Measurements from ENCODE around the gene GSTCD. TPM values are rescaled to one million over a fixed set of nuclear protein-coding genes. Genes with fewer than 3 reads are reported as not detected.

GSTCD gene
- total RNA-seq, 1 donor from 2014 or later = 65.3 TPM

- Mint-ChIP-seq H3K27me3 (ENCODE audit: insufficient read depth, low read depth) (no peaks in the 10 kb centered on the region), H3K36me3 (peaks cover 3% of the 10 kb centered on the region), H3K27ac (no peak overlapping the region), H3K4me1 (peaks cover 2% of the 10 kb centered on the region), H3K4me3 (no peak overlapping the region), H3K9me3 (no peaks in the 10 kb centered on the region)
- TF ChIP-seq, protein P1, sequence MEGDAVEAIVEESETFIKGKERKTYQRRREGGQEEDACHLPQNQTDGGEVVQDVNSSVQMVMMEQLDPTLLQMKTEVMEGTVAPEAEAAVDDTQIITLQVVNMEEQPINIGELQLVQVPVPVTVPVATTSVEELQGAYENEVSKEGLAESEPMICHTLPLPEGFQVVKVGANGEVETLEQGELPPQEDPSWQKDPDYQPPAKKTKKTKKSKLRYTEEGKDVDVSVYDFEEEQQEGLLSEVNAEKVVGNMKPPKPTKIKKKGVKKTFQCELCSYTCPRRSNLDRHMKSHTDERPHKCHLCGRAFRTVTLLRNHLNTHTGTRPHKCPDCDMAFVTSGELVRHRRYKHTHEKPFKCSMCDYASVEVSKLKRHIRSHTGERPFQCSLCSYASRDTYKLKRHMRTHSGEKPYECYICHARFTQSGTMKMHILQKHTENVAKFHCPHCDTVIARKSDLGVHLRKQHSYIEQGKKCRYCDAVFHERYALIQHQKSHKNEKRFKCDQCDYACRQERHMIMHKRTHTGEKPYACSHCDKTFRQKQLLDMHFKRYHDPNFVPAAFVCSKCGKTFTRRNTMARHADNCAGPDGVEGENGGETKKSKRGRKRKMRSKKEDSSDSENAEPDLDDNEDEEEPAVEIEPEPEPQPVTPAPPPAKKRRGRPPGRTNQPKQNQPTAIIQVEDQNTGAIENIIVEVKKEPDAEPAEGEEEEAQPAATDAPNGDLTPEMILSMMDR (IDR thresholded peaks at IDR 0.05) = no peak
- TF ChIP-seq EZH2phosphoT487 (IDR thresholded peaks at IDR 0.05) (no peak), EZH2 (IDR thresholded peaks at IDR 0.05) (no peak)
- no peaks in the 10 kb centered on the region for H3K79me2 ChIP-seq (ENCODE audit: low read depth)
- no peaks in the 10 kb centered on the region for H3F3A ChIP-seq (ENCODE audit: low read depth)
- no peaks in the 10 kb centered on the region for H3K9me3 ChIP-seq (ENCODE audit: low read depth)
- H3K4me3 ChIP-seq = no peak overlapping the region
- no peak overlapping the region for H3K4me2 ChIP-seq
- no peaks in the 10 kb centered on the region for H3K4me1 ChIP-seq
- no peaks in the 10 kb centered on the region for H3K27me3 ChIP-seq
- no peak for DNase-seq (ENCODE audit: low spot score)
- no peaks in the 10 kb centered on the region for H4K20me1 ChIP-seq (ENCODE audit: low read depth)
- no peak overlapping the region for H3K9ac ChIP-seq
- H2AFZ ChIP-seq (replicated peaks) = no peak overlapping the region
- no peaks in the 10 kb centered on the region for H3K36me3 ChIP-seq
- no peak overlapping the region for H3K27ac ChIP-seq
Measured at GRCh38 chr4:105780176-105780575, 71.6 kb downstream of the GSTCD start.

DNA sequence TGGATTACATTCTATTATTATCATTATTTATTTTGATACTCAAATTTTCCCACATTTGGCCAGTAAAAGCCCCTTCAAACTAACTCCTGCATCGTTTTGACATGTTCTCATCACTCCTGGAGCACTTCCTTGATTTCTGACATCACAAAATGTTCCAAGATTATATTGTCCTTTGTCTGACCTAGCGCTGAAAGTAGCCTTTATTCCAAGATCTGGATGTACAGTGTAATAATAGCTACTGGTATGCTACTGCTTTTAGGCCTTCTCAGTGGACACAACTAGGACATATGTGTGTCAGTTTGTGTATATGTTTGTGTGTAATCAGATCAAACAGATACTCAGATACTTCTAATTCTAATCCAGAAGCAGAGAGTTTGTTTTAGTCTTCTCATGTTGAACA lies 76.2 kb downstream of the GSTCD start:
- H3K4me1 Mint-ChIP-seq = peaks cover 2% of the 10 kb centered on the region
- no peak overlapping the region for H3K4me3 ChIP-seq
- H4K20me1 ChIP-seq (ENCODE audit: low read depth) = no peaks in the 10 kb centered on the region
- H2AFZ ChIP-seq (replicated peaks) = no peak overlapping the region
- H3K9ac ChIP-seq = no peak overlapping the region
- H3K4me3 Mint-ChIP-seq = no peak overlapping the region
- no peaks in the 10 kb centered on the region for H3F3A ChIP-seq (ENCODE audit: low read depth)
- no peak overlapping the region for H3K27ac Mint-ChIP-seq
- no peak for DNase-seq (ENCODE audit: low spot score)
- no peaks in the 10 kb centered on the region for H3K79me2 ChIP-seq (ENCODE audit: low read depth)
- no peak overlapping the region for H3K4me2 ChIP-seq
- no peak overlapping the region for H3K27ac ChIP-seq
- H3K36me3 ChIP-seq = no peaks in the 10 kb centered on the region
- no peak for TF ChIP-seq EZH2phosphoT487 (IDR thresholded peaks at IDR 0.05)
- TF ChIP-seq, protein P1 (IDR thresholded peaks at IDR 0.05) = no peak
- TF ChIP-seq EZH2 (IDR thresholded peaks at IDR 0.05) = no peak
- H3K9me3 Mint-ChIP-seq = no peaks in the 10 kb centered on the region
- no peaks in the 10 kb centered on the region for H3K4me1 ChIP-seq
- no peaks in the 10 kb centered on the region for H3K27me3 ChIP-seq
- peaks cover 2% of the 10 kb centered on the region for H3K27me3 Mint-ChIP-seq (ENCODE audit: insufficient read depth, low read depth)
- H3K36me3 Mint-ChIP-seq = no peaks in the 10 kb centered on the region
- no peaks in the 10 kb centered on the region for H3K9me3 ChIP-seq (ENCODE audit: low read depth)

GRCh38 chr4:105785792-105786191 lies 77.2 kb downstream of the GSTCD start:
- no peaks in the 10 kb centered on the region for H3K9me3 Mint-ChIP-seq
- H3F3A ChIP-seq (ENCODE audit: low read depth) = no peaks in the 10 kb centered on the region
- H3K9me3 ChIP-seq (ENCODE audit: low read depth) = no peaks in the 10 kb centered on the region
- H3K4me1 Mint-ChIP-seq = peaks cover 2% of the 10 kb centered on the region
- H3K27me3 ChIP-seq = no peaks in the 10 kb centered on the region
- no peak overlapping the region for H3K4me3 Mint-ChIP-seq
- no peaks in the 10 kb centered on the region for H3K36me3 Mint-ChIP-seq
- H3K79me2 ChIP-seq (ENCODE audit: low read depth) = no peaks in the 10 kb centered on the region
- no peak for DNase-seq (ENCODE audit: low spot score)
- no peaks in the 10 kb centered on the region for H4K20me1 ChIP-seq (ENCODE audit: low read depth)
- no peaks in the 10 kb centered on the region for H3K4me1 ChIP-seq
- H3K27ac ChIP-seq = no peak overlapping the region
- H3K4me2 ChIP-seq = no peak overlapping the region
- no peak overlapping the region for H3K4me3 ChIP-seq
- peaks cover 2% of the 10 kb centered on the region for H3K27me3 Mint-ChIP-seq (ENCODE audit: insufficient read depth, low read depth)
- H2AFZ ChIP-seq (replicated peaks) = no peak overlapping the region
- TF ChIP-seq, protein P1 (IDR thresholded peaks at IDR 0.05) = no peak
- TF ChIP-seq EZH2 (IDR thresholded peaks at IDR 0.05) = no peak
- H3K36me3 ChIP-seq = no peaks in the 10 kb centered on the region
- no peak overlapping the region for H3K27ac Mint-ChIP-seq
- no peak overlapping the region for H3K9ac ChIP-seq

All from neural progenitor cell (in vitro differentiated cells).